ENCODE results near the gene RARA. TPM values are rescaled to one million over a fixed set of nuclear protein-coding genes. Genes with fewer than 3 reads are reported as not detected.

The RARA gene
- total RNA-seq, 1 donor from 2014 or later, result 79.6 TPM

DNA sequence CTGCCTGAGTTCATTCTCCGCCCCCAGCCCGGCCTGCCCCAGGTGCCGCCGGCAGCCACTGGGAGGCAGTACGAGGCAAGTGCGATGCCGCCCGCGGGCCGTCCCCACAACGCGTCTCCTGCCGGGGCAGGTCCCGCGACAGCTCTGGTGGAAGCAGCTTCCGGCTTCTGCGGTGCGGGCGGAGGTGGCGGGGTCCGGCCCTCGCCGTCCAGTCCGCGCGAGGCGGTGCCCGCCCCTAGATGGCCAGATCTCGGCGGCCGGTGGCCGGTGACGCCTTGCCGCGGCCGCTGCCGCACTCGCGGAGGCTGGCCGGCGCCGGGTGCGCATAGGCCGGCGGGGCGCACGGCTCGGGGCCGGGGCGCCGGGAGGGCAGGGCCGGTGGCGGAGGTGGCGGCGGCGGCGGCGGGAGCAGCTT is 53.7 kb downstream of the RARA start:
- TF ChIP-seq, protein P1, sequence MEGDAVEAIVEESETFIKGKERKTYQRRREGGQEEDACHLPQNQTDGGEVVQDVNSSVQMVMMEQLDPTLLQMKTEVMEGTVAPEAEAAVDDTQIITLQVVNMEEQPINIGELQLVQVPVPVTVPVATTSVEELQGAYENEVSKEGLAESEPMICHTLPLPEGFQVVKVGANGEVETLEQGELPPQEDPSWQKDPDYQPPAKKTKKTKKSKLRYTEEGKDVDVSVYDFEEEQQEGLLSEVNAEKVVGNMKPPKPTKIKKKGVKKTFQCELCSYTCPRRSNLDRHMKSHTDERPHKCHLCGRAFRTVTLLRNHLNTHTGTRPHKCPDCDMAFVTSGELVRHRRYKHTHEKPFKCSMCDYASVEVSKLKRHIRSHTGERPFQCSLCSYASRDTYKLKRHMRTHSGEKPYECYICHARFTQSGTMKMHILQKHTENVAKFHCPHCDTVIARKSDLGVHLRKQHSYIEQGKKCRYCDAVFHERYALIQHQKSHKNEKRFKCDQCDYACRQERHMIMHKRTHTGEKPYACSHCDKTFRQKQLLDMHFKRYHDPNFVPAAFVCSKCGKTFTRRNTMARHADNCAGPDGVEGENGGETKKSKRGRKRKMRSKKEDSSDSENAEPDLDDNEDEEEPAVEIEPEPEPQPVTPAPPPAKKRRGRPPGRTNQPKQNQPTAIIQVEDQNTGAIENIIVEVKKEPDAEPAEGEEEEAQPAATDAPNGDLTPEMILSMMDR (IDR thresholded peaks at IDR 0.05; ENCODE audit: unreplicated experiment), result peak; percentile 40
- H3K9me3 Mint-ChIP-seq, result no peaks in the 10 kb centered on the region
- H3K4me3 Mint-ChIP-seq, result peak overlapping the region; percentile 63
- peaks cover 17% of the 10 kb centered on the region for H3K4me1 Mint-ChIP-seq
- no peaks in the 10 kb centered on the region for H3K36me3 Mint-ChIP-seq
- DNase-seq (ENCODE audit: low spot score in 2 of 2, unreplicated experiment in 2 of 2), result peak; percentile 62 to 79
- H3K27ac Mint-ChIP-seq, result no peak overlapping the region
- peaks cover 23% of the 10 kb centered on the region for H3K27me3 Mint-ChIP-seq (ENCODE audit: low read depth)

DNA sequence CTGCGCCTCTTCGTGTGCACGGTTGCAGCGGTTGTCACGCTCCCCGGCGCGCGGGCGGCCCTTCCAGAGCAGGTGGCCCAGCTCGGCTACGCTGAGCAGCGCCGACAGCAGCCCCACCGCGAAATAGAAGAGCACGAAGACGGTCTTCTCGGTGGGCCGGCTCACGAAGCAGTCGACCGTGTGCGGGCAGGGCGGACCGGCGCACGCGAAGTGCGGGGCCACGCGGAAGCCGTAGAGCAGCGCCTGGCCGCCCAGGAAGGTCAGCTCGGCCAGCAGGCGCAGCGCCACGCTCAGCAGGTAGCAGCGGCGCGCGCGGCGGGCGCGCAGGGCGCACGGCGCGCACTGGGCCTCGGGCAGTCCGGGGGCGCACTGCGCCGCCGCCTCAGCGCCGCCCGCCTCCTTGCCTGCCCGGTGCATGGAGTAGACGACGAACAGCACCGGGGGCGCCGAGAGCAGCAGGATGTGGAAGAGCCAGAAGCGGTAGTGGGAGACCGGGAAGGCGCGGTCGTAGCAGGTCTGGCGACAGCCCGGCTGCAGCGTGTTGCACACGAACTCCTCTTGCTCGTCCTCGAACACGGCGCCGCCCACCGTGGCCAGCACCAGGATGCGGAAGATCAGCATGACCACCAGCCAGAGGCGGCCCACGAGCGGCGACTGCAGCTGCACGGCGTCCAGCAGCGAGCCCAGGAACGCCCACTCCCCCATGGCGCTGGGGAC is 54.3 kb downstream of the RARA start:
- Mint-ChIP-seq H3K27me3 (ENCODE audit: low read depth) (peaks cover 23% of the 10 kb centered on the region), H3K4me3 (peak overlapping the region; percentile 72), H3K27ac (peak overlapping the region; percentile 39), H3K9me3 (no peaks in the 10 kb centered on the region), H3K36me3 (no peaks in the 10 kb centered on the region), H3K4me1 (peaks cover 13% of the 10 kb centered on the region)
- TF ChIP-seq, protein P1 (IDR thresholded peaks at IDR 0.05; ENCODE audit: unreplicated experiment), result no peak
- peak in 1 of 2 experiments; percentile 51 for DNase-seq (ENCODE audit: low spot score in 2 of 2, unreplicated experiment in 2 of 2)

GRCh38 chr17:40364121-40364861 is 55.3 kb downstream of the RARA start, which contains the start of gene GJD3:
TSS of gene GJD3 (minus strand) at chr17:40364737. CDS start at chr17:40363815, 922 bp downstream.
- H3K9me3 Mint-ChIP-seq, result no peaks in the 10 kb centered on the region
- peak within 1 kb of the TSS; percentile 72 for H3K4me3 Mint-ChIP-seq
- no peak for DNase-seq (ENCODE audit: low spot score in 2 of 2, unreplicated experiment in 2 of 2)
- TF ChIP-seq, protein P1 (IDR thresholded peaks at IDR 0.05; ENCODE audit: unreplicated experiment), result no peak
- H3K36me3 Mint-ChIP-seq, result no peaks in the 10 kb centered on the region
- peaks cover 10% of the 10 kb centered on the region for H3K4me1 Mint-ChIP-seq
- no peak within 1 kb of the TSS for H3K27ac Mint-ChIP-seq
- H3K27me3 Mint-ChIP-seq (ENCODE audit: low read depth), result peaks cover 23% of the 10 kb centered on the region

- no peak overlapping the region for H3K27ac Mint-ChIP-seq
- no peaks in the 10 kb centered on the region for H3K9me3 Mint-ChIP-seq
- H3K4me3 Mint-ChIP-seq, result peak overlapping the region; percentile 39
- DNase-seq (ENCODE audit: low spot score in 2 of 2, unreplicated experiment in 2 of 2), result no peak
- peaks cover 10% of the 10 kb centered on the region for H3K4me1 Mint-ChIP-seq
- TF ChIP-seq, protein P1 (IDR thresholded peaks at IDR 0.05; ENCODE audit: unreplicated experiment), result no peak
- H3K36me3 Mint-ChIP-seq, result no peaks in the 10 kb centered on the region
- H3K27me3 Mint-ChIP-seq (ENCODE audit: low read depth), result peaks cover 23% of the 10 kb centered on the region
Observed at GRCh38 chr17:40364906-40365305, 55.9 kb downstream of the RARA start.

GRCh38 chr17:40366076-40366860 is 57.3 kb downstream of the RARA start:
- Mint-ChIP-seq H3K27ac (no peak overlapping the region), H3K9me3 (no peaks in the 10 kb centered on the region), H3K4me1 (peaks cover 8% of the 10 kb centered on the region), H3K36me3 (no peaks in the 10 kb centered on the region), H3K4me3 (no peak overlapping the region), H3K27me3 (ENCODE audit: low read depth) (peaks cover 18% of the 10 kb centered on the region)
- DNase-seq (ENCODE audit: low spot score in 2 of 2, unreplicated experiment in 2 of 2), result no peak
- TF ChIP-seq, protein P1 (IDR thresholded peaks at IDR 0.05; ENCODE audit: unreplicated experiment), result no peak

Measured in mesothelial cell of epicardium (in vitro differentiated cells).